ENCODE results near the gene C4orf50.
A peak's percentile ranks its signal among the peaks of the same experiment; 100 is the strongest.
"Not testable (repeated sequence)": the region's sequence is repeated elsewhere in the genome, so short reads cannot be mapped to it uniquely, and the experiment has no call there.

The C4orf50 gene

GRCh38 chr4:5999830-6000365 is 18.3 kb downstream of the C4orf50 start:
- DNase-seq: no peak
- TF ChIP-seq POLR2A (IDR thresholded peaks at IDR 0.05; ENCODE audit: low read length): no peak
- no peak for TF ChIP-seq GATA1 (IDR thresholded peaks at IDR 0.05; ENCODE audit: low read depth, low read length)

DNA sequence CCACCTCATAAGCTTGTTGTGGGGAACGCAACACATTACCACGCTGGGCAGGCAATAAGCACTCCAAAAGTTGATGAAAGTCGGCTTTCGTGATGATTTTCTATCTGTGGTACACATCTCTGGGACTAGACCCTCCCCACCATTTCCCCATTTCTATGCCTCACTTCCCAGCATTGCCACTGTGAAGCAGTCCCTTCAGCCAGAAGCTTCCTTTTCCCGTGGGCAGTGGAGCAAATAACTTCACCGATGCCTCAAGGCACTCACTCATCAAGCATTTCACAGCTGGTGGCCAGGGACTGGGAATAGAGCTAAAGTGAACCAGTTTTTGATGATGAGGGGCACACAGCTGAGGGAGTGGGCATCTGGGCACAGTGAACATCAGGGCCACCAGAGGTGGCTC is 18.9 kb downstream of the C4orf50 start:
- TF ChIP-seq GATA1 (IDR thresholded peaks at IDR 0.05; ENCODE audit: low read depth, low read length): no peak
- TF ChIP-seq POLR2A (IDR thresholded peaks at IDR 0.05; ENCODE audit: low read length): no peak
- no peak for DNase-seq

- DNase-seq: peak; percentile 35 to 70
- TF ChIP-seq GATA1 (IDR thresholded peaks at IDR 0.05; ENCODE audit: low read depth, low read length) (no peak), POLR2A (IDR thresholded peaks at IDR 0.05; ENCODE audit: low read length) (no peak)
These were observed 19.8 kb downstream of the C4orf50 start for GRCh38 chr4:5998333-5998936.

DNA sequence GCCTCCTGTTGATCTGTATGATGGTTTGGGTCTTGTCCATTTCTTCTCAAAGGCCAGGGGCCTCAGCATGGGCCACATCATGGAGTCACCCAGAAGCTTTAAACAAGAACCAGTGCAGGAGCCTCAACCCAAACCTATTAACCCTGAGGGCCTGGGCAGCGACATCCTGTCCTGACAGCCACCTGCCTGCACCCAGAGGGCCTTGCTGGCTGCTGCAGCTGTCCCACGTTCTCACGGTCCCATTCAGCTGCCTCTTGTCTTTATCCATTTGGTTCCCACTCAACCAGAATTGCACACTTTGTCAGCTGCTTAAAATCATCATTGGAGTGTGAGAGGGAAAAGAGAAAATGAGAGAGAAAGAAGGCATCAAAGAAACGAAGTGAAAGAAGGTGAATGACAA is 21.6 kb downstream of the C4orf50 start:
- no peak for DNase-seq
- no peak for TF ChIP-seq POLR2A (IDR thresholded peaks at IDR 0.05; ENCODE audit: low read length)
- TF ChIP-seq GATA1 (IDR thresholded peaks at IDR 0.05; ENCODE audit: low read depth, low read length): no peak

GRCh38 chr4:5995901-5996623 is 22.2 kb downstream of the C4orf50 start:
- no peak for DNase-seq
- TF ChIP-seq GATA1 (IDR thresholded peaks at IDR 0.05; ENCODE audit: low read depth, low read length) (no peak), POLR2A (IDR thresholded peaks at IDR 0.05; ENCODE audit: low read length) (no peak)

DNA sequence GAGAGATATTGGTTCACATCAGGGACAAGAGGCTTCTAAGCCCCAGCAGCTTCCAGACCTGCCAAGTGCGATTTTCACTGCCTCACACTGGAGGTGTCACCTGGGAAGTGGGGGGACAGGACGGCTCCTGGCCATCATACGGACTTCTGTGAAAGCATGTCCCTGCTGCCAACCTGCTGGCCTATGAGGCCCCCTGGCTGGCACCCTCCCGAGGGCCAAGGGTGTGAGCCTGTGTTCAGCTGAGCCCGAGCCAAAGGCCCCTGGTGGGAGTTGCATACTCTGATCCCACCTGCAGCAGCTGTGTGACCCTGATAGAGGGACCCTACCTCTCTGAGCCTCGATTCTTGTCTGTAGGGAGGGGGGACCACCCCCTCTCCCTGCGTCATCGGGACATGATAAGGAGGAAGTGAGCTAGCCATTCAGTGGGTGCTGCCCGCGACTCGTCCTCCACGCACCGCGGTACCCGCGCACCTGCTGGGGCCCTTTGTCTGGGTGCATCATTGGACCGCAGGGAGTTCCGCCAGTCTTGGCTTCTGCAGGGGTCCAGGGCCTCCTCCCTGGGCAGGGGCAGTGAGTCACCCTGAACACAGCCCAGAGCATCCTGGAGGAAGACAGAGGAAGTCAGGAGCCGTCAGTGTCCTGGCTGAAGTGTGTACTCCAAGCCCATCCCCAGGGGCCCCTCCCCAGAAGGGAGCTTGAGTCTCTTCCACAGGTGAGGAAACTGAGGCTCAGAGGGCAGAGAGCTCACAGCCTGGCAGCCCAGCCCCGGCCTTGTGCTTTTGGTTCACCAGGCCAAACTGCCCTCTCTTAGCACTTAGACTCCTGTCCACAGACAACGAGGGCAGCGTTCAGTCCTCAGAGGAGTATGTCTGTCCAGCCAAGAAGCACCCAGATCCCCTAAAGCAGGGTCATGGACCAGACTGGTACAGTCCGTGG is 24.1 kb downstream of the C4orf50 start:
- no peak for DNase-seq
- TF ChIP-seq POLR2A (IDR thresholded peaks at IDR 0.05; ENCODE audit: low read length) (no peak), GATA1 (IDR thresholded peaks at IDR 0.05; ENCODE audit: low read depth, low read length) (no peak)

GRCh38 chr4:5993346-5993745 is 24.9 kb downstream of the C4orf50 start:
- not testable (repeated sequence) for DNase-seq

GRCh38 chr4:5992828-5993321 is 25.4 kb downstream of the C4orf50 start:
- no peak for TF ChIP-seq GATA1 (IDR thresholded peaks at IDR 0.05; ENCODE audit: low read depth, low read length)
- TF ChIP-seq POLR2A (IDR thresholded peaks at IDR 0.05; ENCODE audit: low read length): no peak
- no peak for DNase-seq

DNA sequence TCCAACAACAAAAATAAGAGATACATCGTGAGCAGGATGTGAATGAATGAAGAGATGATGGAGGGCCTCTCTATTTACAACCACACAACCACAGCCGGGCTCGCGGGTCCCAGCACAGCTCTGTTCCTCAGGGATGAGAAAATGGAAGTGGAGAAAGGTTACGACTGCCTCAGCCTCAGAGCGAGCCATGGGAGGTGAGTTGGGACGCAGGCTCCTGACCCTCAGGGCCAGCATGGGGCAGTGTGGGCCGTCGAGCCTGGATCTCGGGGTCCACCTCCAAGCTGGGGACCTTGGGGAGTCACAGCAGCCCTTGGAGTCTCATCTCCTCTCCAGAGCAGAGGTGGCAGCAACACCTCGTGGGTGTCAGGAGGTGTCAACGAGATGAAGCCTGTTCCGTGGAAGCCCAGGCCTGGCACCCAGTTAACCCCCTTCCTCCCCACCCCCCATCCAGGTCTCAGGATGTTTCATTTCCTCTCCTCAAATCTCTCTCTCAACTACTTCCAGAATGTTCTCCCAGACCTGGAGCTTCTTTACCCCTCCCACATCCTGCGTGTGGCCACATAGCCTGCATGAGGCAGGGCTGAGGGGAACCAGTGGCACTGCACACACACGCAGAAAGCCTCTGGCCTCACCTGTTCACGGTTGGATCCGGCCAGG is 25.9 kb downstream of the C4orf50 start:
- TF ChIP-seq GATA1 (IDR thresholded peaks at IDR 0.05; ENCODE audit: low read depth, low read length) (no peak), POLR2A (IDR thresholded peaks at IDR 0.05; ENCODE audit: low read length) (no peak)
- DNase-seq: no peak

- DNase-seq: no peak
- TF ChIP-seq POLR2A (IDR thresholded peaks at IDR 0.05; ENCODE audit: low read length) (no peak), GATA1 (IDR thresholded peaks at IDR 0.05; ENCODE audit: low read depth, low read length) (no peak)
These were observed 26.8 kb downstream of the C4orf50 start for GRCh38 chr4:5991405-5991804.

DNA sequence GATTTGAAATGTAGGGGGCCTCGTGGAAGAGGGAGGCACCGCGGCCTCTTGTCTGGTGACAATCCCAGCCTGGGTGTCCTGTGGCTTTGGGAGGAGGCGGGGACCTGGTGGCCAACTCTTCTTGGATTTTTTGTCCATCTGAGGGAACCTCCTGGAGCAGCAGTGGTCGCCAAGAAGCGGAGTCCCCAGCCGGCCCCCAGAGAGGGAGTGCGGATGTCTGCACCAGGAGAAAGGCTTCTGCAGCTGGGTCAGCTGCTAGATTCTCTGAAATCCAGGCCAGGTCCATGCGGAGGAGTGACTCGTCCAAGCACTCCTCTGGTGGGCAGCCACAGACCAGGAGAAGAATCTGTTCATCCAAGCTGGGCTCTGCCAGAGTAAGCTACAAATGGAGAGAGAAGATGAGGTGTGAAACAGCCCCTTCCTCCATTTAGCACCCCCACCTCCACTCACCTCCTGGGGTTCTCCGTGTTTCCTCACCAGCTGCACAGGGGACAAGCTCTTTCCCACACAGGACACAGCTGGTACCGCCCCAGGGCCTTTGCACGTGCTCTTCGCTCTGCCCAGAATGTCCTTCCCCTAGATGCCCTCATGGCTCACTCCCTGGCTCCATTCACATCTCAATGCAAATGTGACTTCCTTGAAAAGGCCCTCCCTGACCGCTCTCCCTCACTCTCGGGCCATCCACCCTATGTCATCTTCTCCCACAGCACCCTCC is 27.6 kb downstream of the C4orf50 start:
- TF ChIP-seq POLR2A (IDR thresholded peaks at IDR 0.05; ENCODE audit: low read length) (no peak), GATA1 (IDR thresholded peaks at IDR 0.05; ENCODE audit: low read depth, low read length) (no peak)
- no peak for DNase-seq

DNA sequence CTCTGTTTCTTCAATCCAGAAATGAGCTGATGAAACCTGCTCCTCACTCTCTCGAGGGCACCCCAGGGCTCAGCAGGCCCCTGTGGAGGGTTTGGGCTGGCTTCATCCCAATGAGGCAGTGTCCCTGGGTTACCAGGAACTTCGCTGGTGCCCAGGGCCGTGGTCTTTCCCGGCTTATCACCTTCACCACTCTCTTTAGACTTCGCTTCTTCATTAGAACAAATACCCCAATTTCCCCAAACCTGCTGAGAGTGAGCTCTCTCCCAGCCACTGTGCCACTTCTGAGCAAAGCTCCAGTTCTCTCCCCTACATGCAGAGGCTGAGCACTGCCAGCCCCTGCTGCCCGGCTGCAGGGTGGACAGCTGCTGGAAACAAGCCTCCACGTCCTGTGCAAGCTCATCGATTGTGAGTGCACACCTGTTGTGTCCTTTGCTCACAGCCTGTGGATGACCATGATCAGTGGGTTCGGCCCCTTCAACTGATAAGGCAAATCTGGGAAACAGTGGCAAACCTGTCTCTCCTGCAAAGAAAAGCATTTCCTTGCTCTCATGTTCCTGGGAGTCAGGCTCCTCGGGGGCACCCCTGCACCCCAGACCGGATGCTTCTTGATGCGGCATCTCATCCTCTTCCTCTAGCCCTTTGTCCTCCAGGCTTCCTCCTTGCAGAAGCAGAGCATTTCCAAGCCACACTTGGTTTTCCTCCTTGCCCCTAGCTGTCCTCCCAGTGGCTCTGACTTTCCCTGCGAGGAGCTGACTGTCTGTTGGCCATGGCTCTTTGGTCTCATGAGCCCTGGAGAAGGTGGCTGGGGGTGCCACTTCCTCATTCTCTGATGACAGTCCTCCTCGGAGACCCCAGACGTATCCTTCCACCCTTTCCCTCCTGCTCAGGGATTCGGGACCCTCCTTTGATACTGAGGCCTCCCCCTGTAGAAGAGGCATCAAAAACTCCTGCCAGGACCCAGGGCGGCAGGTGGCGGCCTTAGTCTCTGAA is 28.7 kb downstream of the C4orf50 start:
- no peak for TF ChIP-seq POLR2A (IDR thresholded peaks at IDR 0.05; ENCODE audit: low read length)
- no peak for TF ChIP-seq GATA1 (IDR thresholded peaks at IDR 0.05; ENCODE audit: low read depth, low read length)
- DNase-seq: no peak

All from erythroblast (primary cell).